GM12878 (cell line): ENCODE results near the gene OSGEP. TPM values are rescaled to one million over a fixed set of nuclear protein-coding genes. Genes with fewer than 3 reads are reported as not detected.

Experiments used
- CEBPB ChIP-seq, 2 experiments: fragments of 150-350 bp in 1 of 2; IDR thresholded peaks; 2 replicates each; pipeline ENCODE4 v1.6.1; 2012 to 2014; ENCODE audit warnings: low read depth in 2 of 2, low read length in 2 of 2, borderline replicate concordance in 1 of 2, inconsistent platforms in 1 of 2
- E2F8 ChIP-seq: fragments of 450-650 bp; IDR thresholded peaks from 2 replicates; pipeline ENCODE4 v1.6.1; 2018; ENCODE audit warnings: mild to moderate bottlenecking, low read depth, moderate library complexity; ENCODE audit not compliant: partially characterized antibody
- EGR1 ChIP-seq, 2 experiments: IDR thresholded peaks; 1 replicate in 1 of 2; 2 replicates in 1 of 2; pipeline ENCODE4 v1.6.1; 2011 to 2012; ENCODE audit warnings: low read depth in 2 of 2, low read length in 2 of 2, borderline replicate concordance in 1 of 2, mild to moderate bottlenecking in 1 of 2, moderate library complexity in 1 of 2
- ETV6 ChIP-seq, 2 experiments: fragments of 450-650 bp in 1 of 2; IDR thresholded peaks in 1 of 2; conservative IDR thresholded peaks in 1 of 2; 2 replicates each; pipeline ENCODE4 v1.6.1; 2014; ENCODE audit warnings: antibody characterized with exemption in 1 of 2, borderline replicate concordance in 1 of 2, low read depth in 1 of 2, mild to moderate bottlenecking in 1 of 2, moderate library complexity in 1 of 2
- HSF1 ChIP-seq: fragments of 150-350 bp; IDR thresholded peaks from 2 replicates; pipeline ENCODE4 v1.6.1; 2014; ENCODE audit warnings: mild to moderate bottlenecking, low read depth, low read length
- KAT2A ChIP-seq: conservative IDR thresholded peaks from 2 replicates; pipeline ENCODE4 v1.6.1; 2011; ENCODE audit warnings: low read depth, low read length; ENCODE audit not compliant: control insufficient read depth
- MAX ChIP-seq: IDR thresholded peaks from 2 replicates; pipeline ENCODE4 v1.6.1; 2012; ENCODE audit warnings: low read depth, low read length, improper control_type of control experiment
- MYB ChIP-seq: fragments of 150-350 bp; IDR thresholded peaks from 2 replicates; pipeline ENCODE4 v1.6.1; 2014; ENCODE audit warnings: mild to moderate bottlenecking, low read depth, low read length, borderline replicate concordance
- PML ChIP-seq: IDR thresholded peaks from 2 replicates; pipeline ENCODE4 v1.6.1; 2012; ENCODE audit warnings: low read length, inconsistent platforms
- RELB ChIP-seq: fragments of 450-650 bp; IDR thresholded peaks from 2 replicates; pipeline ENCODE4 v1.6.1; 2017; ENCODE audit warnings: low read depth, mild to moderate bottlenecking, moderate library complexity
- REST ChIP-seq: IDR thresholded peaks from 2 replicates; pipeline ENCODE4 v1.6.1; 2012; ENCODE audit warnings: mild to moderate bottlenecking, low read depth, low read length
- SKIL ChIP-seq: fragments of 450-650 bp; IDR thresholded peaks from 2 replicates; pipeline ENCODE4 v1.6.1; 2017; ENCODE audit warnings: mild to moderate bottlenecking, low read depth, inconsistent platforms; ENCODE audit not compliant: poor library complexity, severe bottlenecking
- SP1 ChIP-seq: IDR thresholded peaks from one replicate; pipeline ENCODE4 v1.6.1; 2011; ENCODE audit warnings: low read depth, low read length
- TCF12 ChIP-seq: IDR thresholded peaks from 2 replicates; pipeline ENCODE4 v1.6.1; 2011; ENCODE audit warnings: low read depth, mild to moderate bottlenecking, low read length
- ZNF274 ChIP-seq: IDR thresholded peaks from one replicate; pipeline ENCODE4 v1.8.0; 2011; ENCODE audit not compliant: insufficient read length, insufficient read depth
- polyA plus RNA-seq, 11 experiments: library from polyadenylated mRNA; depleted of rRNA in 4 of 11; unstranded in 6 of 11; stranded (reverse) in 5 of 11; fragments of >200 nt; fragmentation: Nextera tagmentation in 4 of 11; fragmentation: Illumina TruSeq in 1 of 11; extraction: Ambion mirVana in 4 of 11; extraction: Trizol in 1 of 11; gene quantifications; 1 replicate in 1 of 11; 2 replicates in 10 of 11; pipeline versions ENCODE4 v1.2.1 to v1.2.3, GENCODE V29; 2011 to 2016; ENCODE audit warnings: inconsistent platforms in 2 of 11, missing spikeins in 2 of 11, low read depth in 1 of 11
- total RNA-seq, 4 experiments: library from RNA; depleted of rRNA in 3 of 4; stranded (reverse); fragments of >200 nt in 3 of 4; fragmentation: Illumina TruSeq in 1 of 4; extraction: Trizol in 1 of 4; gene quantifications; 2 replicates each; pipeline versions ENCODE4 v1.2.1 to v1.2.3, GENCODE V29; 2013 to 2021

The OSGEP gene
- total and polyA plus RNA-seq, 10 of the 15 experiments (the other 5 are each of a cell fraction or from before 2014, with no cell fraction given), result 47.8 to 88.9 (median 52.8) TPM

- TF ChIP-seq ZNF274 (no peak), EGR1 (IDR thresholded peaks at IDR 0.05; ENCODE audit: borderline replicate concordance in 1 of 2, low read depth in 2 of 2, low read length in 2 of 2) (peak in 1 of 2 experiments; percentile 56; a peak in 1 of 3 replicates), RELB (peak; percentile 78), KAT2A (no peak), TCF12 (0 out of 2 replicates have a peak, but pooled peaks have one; percentile 54), MAX (no peak), HSF1 (no peak), SP1 (peak; percentile 53), MYB (peak; percentile 47; the same call in 1 of the 2 replicates), E2F8 (no peak), CEBPB (IDR thresholded peaks at IDR 0.05; ENCODE audit: borderline replicate concordance in 1 of 2, low read depth in 2 of 2, low read length in 2 of 2) (0 out of 4 replicates have a peak, but pooled peaks of 1 of the 2 experiments have one; percentile 18), SKIL (peak; percentile 64), ETV6 (conservative IDR thresholded peaks at IDR 0.05 in 1 of 2, IDR thresholded peaks at IDR 0.05 in 1 of 2; ENCODE audit: borderline replicate concordance in 1 of 2, low read depth in 1 of 2) (peak in 1 of 2 experiments; percentile 98; a peak in 2 of 4 replicates), PML (0 out of 2 replicates have a peak, but pooled peaks have one; percentile 61), REST (no peak)
These were observed 27.2 kb downstream of the OSGEP start (continued) for GRCh38 chr14:20427231-20428009.
